ENCODE results near the gene TMEM253.
A peak's percentile ranks its signal among the peaks of the same experiment; 100 is the strongest.

The TMEM253 gene

DNA sequence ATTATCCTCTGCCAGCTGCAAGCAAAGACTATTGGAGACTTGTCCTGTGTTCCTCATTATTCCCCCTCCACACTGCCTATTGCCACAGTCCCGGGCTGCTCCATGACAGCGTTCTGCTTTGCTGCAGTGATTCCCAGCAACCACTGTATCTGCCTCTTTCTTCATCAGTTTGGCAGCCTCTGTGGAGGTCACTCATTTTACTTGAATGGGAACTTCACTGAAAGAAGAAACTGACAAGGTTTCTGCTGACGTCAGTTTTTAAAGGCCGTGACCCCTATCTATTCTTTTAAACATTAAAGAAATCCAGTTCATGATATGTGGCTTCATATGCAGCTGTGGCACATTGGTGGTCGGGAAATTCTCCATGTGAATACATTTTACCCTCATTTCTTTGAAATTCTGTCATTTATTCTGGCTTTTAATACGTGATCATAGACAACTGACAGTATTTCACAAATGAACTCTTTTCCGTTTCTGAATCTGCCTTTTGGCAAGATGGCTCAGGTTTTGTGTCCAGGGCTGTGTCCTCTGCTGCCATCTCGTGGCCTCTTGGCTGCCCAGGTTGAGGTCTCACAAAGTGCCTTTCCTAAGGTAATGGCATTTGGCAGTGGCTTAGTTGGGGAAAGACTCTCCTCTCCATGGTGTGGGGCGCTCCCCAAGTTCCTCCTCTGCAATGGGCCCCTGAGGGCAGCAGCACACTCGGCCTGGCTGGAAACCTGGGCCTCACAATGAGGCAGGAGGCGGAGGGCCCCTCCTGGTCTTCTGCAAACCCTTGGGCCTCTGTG lies 5.8 kb downstream of the TMEM253 start:
- TF ChIP-seq ZFX (IDR thresholded peaks at IDR 0.05; ENCODE audit: borderline replicate concordance) = no peak
- TF ChIP-seq, protein P1, sequence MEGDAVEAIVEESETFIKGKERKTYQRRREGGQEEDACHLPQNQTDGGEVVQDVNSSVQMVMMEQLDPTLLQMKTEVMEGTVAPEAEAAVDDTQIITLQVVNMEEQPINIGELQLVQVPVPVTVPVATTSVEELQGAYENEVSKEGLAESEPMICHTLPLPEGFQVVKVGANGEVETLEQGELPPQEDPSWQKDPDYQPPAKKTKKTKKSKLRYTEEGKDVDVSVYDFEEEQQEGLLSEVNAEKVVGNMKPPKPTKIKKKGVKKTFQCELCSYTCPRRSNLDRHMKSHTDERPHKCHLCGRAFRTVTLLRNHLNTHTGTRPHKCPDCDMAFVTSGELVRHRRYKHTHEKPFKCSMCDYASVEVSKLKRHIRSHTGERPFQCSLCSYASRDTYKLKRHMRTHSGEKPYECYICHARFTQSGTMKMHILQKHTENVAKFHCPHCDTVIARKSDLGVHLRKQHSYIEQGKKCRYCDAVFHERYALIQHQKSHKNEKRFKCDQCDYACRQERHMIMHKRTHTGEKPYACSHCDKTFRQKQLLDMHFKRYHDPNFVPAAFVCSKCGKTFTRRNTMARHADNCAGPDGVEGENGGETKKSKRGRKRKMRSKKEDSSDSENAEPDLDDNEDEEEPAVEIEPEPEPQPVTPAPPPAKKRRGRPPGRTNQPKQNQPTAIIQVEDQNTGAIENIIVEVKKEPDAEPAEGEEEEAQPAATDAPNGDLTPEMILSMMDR (IDR thresholded peaks at IDR 0.05) = peak; percentile 98
- peak overlapping the region; percentile 99 for H3K27ac ChIP-seq

DNA sequence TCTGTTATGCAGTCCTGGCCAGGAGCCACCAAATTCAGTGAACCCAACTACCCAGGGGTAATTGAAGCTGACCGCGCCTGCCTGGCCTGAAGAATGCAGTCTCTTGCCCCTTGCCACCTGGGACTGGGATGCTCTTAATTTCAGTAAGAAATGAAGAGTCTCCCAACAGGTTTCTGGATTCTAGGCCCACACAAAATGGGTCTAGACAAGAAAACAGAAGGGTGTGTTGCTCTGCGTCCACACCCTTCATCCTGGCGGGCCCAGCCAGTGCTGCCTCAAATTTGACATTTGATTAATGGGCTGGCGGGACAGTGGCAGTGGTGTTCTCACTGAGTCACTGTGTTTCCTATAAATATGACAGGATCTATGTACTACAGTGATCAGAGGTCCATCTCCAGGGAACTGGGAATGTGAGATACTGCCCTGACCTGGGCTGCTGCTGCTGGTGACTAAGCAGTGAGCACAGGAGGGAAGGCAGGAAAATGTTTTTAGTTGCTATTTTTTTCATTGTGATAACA lies 6.5 kb downstream of the TMEM253 start:
- peak overlapping the region; percentile 99 for H3K27ac ChIP-seq

DNA sequence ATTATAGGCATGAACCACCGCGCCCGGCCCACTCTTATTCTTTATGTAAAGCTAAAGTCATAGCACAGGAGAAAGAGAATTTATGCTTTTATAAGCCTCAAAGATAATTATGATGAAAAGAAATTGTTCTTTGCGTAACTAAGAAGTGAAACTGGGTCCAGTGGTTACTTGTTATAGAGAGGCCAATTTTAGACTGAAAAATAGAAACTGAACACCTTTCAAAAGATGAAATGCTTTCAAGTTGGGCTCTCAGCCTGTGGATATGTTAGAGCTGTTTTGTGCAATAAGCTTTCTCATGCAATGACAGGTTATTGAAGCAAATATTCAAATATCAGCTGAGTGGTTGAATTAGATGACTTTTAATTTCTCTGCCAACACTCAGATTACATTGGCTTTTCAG lies 7.9 kb downstream of the TMEM253 start:
- no peak overlapping the region for H3K27ac ChIP-seq
- no peak for TF ChIP-seq ZFX (IDR thresholded peaks at IDR 0.05; ENCODE audit: borderline replicate concordance)
- TF ChIP-seq, protein P1 (IDR thresholded peaks at IDR 0.05) = no peak

More for the DNA sequence above, 6.5 kb downstream of the TMEM253 start:
- TF ChIP-seq ZFX (IDR thresholded peaks at IDR 0.05; ENCODE audit: borderline replicate concordance) = no peak
- TF ChIP-seq, protein P1 (IDR thresholded peaks at IDR 0.05) = no peak

DNA sequence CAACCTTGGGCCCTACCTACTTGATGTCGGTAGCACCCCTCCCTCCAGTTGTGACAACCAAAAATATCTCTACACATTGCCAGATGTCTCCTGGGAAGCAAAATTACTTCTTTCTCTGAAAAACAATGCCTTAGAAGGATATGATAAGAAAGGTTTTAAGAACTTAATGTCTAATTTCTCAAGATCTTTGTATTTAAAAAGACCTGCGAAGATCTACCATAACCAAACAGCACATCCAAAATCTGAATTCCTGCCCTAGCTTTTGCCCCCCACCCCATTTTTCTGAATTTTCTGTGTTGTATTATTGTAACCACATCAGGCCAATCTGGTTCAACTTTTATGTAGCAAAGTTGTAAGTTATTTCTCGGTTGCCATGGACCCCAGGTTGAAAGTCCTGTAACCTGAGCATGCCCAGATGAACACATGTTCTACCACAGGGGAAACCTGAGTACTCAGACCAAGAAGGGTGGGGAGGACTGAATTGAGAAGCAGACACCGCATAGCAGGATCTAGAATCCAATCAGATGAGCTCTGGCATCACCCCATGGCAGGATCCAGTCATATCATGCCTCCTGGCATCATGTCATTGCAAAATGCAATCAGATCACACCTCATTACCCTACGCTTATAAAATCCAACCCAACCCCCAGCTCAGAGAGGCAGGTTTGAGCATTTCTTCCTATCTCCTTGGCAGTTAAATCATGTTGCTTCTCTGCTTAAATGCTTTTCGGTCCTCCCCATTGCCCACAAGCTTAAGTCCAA lies 8.7 kb downstream of the TMEM253 start:
- H3K27ac ChIP-seq = no peak overlapping the region
- TF ChIP-seq ZFX (IDR thresholded peaks at IDR 0.05; ENCODE audit: borderline replicate concordance) = no peak
- TF ChIP-seq, protein P1 (IDR thresholded peaks at IDR 0.05) = no peak

DNA sequence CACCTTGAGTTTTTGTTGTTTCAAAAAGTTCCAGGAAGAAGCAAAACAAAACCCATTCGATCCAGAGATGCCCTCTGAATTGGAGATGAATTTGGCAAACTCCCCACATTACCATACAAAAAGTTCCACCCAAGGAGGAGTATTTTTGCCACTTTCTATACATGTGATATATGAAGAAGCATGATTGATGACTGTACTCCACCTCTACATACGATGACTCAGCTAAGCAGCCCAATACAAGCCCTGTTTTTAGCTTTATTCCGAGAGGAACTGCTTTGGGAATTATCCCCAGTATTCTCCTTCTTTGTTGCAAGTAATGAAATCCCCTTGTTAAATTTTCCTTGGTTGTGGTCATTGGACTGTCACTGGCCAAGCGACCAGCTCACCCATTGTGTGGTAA lies 11.4 kb downstream of the TMEM253 start:
- no peak overlapping the region for H3K27ac ChIP-seq
- TF ChIP-seq, protein P1 (IDR thresholded peaks at IDR 0.05) = no peak
- TF ChIP-seq ZFX (IDR thresholded peaks at IDR 0.05; ENCODE audit: borderline replicate concordance) = no peak

DNA sequence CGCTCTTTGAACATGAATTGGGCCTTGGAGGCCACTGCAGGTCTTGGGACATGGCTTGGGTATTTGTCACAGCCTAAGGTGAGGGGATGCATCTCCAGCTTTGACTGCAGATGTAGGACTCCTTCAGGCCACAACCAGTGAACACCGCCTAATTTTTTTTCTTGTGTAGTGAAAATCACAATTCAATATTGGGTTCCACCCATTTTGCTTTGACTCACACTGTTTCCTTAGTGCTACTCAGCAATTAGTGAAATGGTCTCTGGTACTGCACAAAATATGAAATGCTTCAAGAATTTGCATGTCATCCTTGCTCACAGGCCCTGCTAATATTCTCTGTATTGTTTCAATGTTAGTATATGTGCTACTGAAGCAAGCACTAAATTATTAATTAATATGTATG lies 12.5 kb downstream of the TMEM253 start:
- no peak overlapping the region for H3K27ac ChIP-seq
- TF ChIP-seq ZFX (IDR thresholded peaks at IDR 0.05; ENCODE audit: borderline replicate concordance) = no peak
- TF ChIP-seq, protein P1 (IDR thresholded peaks at IDR 0.05) = no peak

DNA sequence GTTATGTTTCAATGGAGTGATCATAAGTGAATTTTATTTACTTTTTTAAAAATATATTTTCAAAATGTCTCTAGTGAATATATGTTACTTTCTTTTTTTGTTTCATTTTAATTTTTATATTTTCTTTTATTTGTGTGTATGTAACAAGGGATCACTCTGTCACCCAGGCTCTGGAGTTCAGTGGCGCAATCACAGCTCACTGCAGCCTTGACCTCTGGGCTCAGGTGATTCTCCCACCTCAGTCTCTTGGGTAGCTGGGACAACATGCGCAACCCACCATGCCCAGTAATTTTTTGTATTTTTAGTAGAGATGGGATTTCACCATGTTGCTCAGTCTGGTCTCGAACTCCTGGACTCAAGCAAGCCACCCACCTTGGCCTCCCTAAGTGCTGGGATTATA lies 18.1 kb downstream of the TMEM253 start:
- no peak for TF ChIP-seq ZFX (IDR thresholded peaks at IDR 0.05; ENCODE audit: borderline replicate concordance)
- TF ChIP-seq, protein P1 (IDR thresholded peaks at IDR 0.05) = no peak

More for the DNA sequence above, 18.1 kb downstream of the TMEM253 start:
- no peak overlapping the region for H3K27ac ChIP-seq
